Stimulated activated CD8-positive, alpha-beta memory T cell treated with anti-CD3 and anti-CD28 coated beads, Interleukin-7, amount 100 ng/mL, for 48 hours (primary cell): ENCODE data around the gene SCAF8.
A peak's percentile ranks its signal among the peaks of the same experiment; 100 is the strongest.
"Not testable (repeated sequence)": the region's sequence is repeated elsewhere in the genome, so short reads cannot be mapped to it uniquely, and the experiment has no call there.

Source experiments
- DNase-seq, 2 donors: peaks; one replicate each; pipeline ENCODE4 v3.0.0-alpha.2; 2020; ENCODE audit warnings: low read depth in 1 of 2; ENCODE audit errors: extremely low read depth in 1 of 2

SCAF8 gene

GRCh38 chr6:154732538-154733182 lies 556 bp upstream of the SCAF8 start:
- no peak for DNase-seq

GRCh38 chr6:154733626-154734382 lies 588 bp downstream of the SCAF8 start:
- peak; percentile 75 to 85 for DNase-seq

DNA sequence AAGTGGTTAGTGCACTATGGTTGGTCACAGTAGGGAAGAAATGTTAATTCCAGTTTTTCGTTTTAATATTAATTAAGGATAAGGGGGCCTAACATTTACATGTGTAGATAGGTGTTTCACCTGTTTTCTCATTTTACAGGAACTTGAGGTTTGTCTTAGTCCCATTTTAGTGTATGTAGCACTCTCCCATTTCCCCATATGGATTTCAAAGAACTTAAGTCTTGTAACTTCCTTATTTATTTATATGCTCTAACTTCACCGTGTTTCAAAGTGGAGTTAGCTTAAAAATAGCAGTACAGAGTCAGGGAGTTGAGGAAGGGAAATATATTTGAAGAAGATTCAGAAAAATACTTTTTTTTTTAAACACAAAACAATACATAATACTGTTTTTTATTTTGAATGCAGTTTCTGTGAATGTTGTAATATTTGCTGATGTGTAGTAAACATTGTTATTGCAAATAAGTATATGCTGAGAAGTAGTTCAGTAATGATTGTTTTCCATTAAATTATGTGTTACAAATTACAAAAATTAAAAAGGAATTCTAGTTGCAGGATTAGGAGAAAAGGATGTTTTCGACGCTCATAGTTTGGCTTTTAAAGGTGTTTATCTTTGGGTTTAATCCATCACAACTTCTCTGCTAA lies 3.5 kb downstream of the SCAF8 start:
- no peak for DNase-seq

DNA sequence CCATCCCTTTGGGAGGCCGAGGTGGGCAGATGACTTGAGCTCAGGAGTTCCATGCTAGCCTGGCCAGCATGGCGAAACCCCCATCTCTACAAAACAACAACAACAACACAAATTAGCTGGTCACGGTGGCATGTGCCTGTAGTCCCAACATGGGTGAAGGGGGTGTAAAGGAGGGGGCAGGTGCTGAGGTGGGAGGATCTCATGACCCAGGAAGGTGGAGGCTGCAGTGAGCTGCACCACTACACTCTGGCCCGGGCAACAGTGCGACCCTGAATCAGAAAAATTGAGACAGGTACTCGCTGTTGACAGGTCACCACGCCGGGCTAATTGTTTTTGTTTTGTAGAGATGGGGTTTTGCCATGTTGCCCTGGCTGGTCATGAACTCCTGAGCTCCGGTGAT lies 4.2 kb downstream of the SCAF8 start:
- no peak for DNase-seq

DNA sequence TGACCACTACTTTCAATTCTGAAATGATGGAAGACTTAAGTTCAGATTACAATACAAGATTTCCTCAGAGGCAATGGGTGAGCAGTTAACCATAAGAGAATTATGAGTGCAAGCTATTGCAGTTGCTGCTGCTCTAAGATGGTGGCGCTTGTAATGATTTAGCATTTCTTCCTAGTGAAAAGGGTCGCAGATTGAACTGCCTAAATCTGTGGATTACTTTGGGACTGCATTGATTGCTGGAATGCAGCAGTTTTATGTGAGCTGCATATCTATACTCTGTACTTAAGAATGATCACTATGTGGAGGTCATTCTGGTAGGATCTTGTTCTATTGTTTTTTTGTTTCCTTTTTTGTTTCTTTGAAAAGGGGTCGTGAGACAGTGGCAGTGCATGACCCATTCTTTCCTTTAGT lies 5.3 kb downstream of the SCAF8 start:
- no peak for DNase-seq

- DNase-seq = no peak
Observed at GRCh38 chr6:154740658-154741057, 7.4 kb downstream of the SCAF8 start.

GRCh38 chr6:154742891-154743290 lies 9.7 kb downstream of the SCAF8 start:
- no peak for DNase-seq

- DNase-seq = not testable (repeated sequence)
Observed at GRCh38 chr6:154744029-154744745, 11.0 kb downstream of the SCAF8 start.

GRCh38 chr6:154745243-154745642 lies 12.0 kb downstream of the SCAF8 start:
- no peak for DNase-seq

GRCh38 chr6:154749341-154749740 lies 16.1 kb downstream of the SCAF8 start:
- DNase-seq = no peak

DNA sequence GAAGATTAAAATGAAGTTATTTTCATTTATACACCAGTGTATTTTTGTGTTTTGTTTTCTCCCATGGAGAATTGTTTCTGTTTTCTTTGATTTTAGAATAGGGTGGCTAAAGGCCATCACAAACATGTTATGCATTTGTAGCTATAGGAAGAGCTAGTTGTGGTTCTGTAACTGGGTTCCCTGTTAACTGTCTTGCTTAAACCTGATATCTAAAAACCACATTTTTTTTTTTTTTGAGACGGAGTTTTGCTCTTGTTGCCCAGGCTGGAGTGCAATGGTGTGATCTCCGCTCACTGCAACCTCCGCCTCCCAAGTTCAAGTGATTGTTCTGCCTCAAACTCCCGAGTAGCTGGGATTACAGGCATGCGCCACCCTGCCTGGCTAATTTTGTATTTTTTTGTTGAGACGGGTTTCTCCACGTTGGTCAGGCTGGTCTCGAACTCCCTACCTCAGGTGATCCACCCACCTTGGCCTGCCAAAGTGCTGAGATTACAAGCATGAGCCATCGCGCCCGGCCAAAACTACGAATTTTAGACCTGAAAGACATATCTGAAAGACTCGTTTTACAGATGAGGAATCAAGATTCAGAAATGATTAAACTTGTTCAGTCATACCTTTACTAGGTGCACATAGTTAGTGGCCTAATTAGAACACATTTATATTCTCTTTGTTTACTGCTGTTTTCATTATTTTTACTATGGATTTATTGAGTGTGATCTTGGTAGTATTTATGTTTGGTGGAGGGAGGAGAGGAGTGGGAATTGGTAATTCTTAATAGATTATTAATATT lies 18.0 kb downstream of the SCAF8 start:
- DNase-seq = no peak

- DNase-seq = no peak
Observed at GRCh38 chr6:154752022-154752421, 18.8 kb downstream of the SCAF8 start.

- DNase-seq = no peak
Observed at GRCh38 chr6:154754152-154754551, 20.9 kb downstream of the SCAF8 start.

DNA sequence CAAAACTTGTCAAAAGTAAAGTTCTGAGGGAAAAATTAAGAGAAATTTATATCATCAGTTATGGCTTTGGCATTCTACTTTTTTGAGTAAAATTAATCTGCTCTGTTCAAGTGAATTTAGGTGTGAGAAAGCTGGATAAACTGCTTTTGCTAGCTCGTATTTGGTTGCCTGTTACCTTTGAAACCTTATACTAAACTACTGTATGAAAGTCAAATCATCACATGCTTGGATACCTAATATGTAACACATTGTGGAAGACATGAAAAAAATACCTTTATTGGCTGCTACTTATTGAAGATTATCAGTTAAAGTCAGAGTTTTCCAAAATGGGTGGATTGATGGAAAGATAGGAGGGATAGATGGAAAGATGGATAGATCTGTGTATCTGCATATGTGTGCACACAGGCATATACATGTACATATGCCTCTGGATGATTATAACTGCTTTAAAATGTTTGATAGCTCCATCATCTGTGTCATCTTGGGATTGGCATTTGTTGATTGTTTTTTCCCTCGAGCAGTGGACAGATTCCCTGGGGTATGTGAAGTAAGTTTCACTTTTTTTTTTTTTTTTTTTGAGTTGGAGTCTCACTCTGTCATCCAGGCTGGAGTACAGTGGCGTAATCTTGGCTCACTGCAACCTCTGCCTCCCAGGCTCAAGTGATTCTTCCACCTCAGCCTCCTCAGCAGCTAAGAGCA lies 24.3 kb downstream of the SCAF8 start:
- no peak for DNase-seq

DNA sequence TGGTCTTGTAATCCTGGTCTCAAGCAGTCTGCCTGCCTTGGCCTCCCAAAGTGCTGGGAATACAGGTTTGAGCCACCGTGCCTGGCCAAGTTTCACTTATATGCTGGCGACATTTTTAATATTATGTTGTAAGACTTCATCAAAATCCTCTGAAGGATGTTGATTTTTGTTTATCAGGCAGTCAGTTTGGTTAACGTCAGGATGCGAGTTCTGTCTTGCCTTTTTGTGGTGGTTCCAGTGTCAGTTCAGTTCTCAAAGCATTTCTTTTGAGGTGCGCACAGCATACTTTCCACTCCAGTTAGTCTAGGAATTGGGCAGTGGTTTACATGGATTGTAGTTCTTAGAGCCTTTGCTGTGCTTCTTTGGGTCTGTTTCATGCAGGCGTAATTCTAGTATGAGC lies 24.9 kb downstream of the SCAF8 start:
- DNase-seq = no peak

GRCh38 chr6:154763650-154764049 lies 30.4 kb downstream of the SCAF8 start:
- no peak for DNase-seq

DNA sequence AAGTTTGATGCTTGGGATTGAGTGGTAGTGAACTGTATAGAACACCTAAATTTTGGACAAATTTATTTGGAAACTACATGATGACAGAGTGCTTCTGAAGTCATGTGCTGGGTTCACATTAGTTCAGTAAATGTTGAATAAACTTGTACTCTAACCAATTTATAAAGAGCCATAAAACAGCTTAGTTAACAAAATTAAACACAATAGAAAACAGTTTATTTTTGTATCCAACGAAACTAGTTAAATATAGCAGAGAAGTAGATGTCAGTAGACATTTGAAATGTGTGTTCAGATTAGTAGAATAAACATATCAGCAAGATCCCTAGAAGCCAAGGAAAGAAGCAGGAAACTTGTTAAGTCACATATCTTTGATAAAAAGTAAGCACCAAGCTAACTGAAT lies 32.1 kb downstream of the SCAF8 start:
- DNase-seq = no peak

GRCh38 chr6:154766288-154766687 lies 33.1 kb downstream of the SCAF8 start:
- no peak for DNase-seq

- no peak for DNase-seq
Observed at GRCh38 chr6:154767003-154767723, 33.9 kb downstream of the SCAF8 start.
